Activated T-cell treated with anti-CD3 and anti-CD28 coated beads, Interleukin-2, amount 50 U/mL, for 48 hours (primary cell): ENCODE data around the gene RNU4-1.
"Not testable (repeated sequence)": the region's sequence is repeated elsewhere in the genome, so short reads cannot be mapped to it uniquely, and the experiment has no call there.

Source experiments
- DNase-seq, 2 experiments: peaks; one replicate each; pipeline ENCODE4 v3.0.0-alpha.2; 2020

The RNU4-1 gene

GRCh38 chr12:120292661-120293531 is at the start of gene RNU4-1:
RNU4-1 (minus strand) TSS chr12:120293237.
- DNase-seq = peak; percentile 84

GRCh38 chr12:120342175-120343038 is 49.4 kb upstream of the RNU4-1 start:
- no peak for DNase-seq

- no peak for DNase-seq
Observed at GRCh38 chr12:120339256-120339655, 46.2 kb upstream of the RNU4-1 start.

- no peak for DNase-seq
Observed at GRCh38 chr12:120337730-120338129, 44.7 kb upstream of the RNU4-1 start.

- DNase-seq = not testable (repeated sequence)
Observed at GRCh38 chr12:120336392-120336791, 43.4 kb upstream of the RNU4-1 start.

GRCh38 chr12:120335447-120335846 is 42.4 kb upstream of the RNU4-1 start:
- DNase-seq = peak; percentile 61 to 66

- no peak for DNase-seq
Observed at GRCh38 chr12:120332523-120332922, 39.5 kb upstream of the RNU4-1 start.

GRCh38 chr12:120332041-120332440 is 39.0 kb upstream of the RNU4-1 start:
- DNase-seq = no peak

GRCh38 chr12:120331390-120331789 is 38.4 kb upstream of the RNU4-1 start:
- no peak for DNase-seq

GRCh38 chr12:120328228-120328627 is 35.2 kb upstream of the RNU4-1 start:
- no peak for DNase-seq

- no peak for DNase-seq
Observed at GRCh38 chr12:120327593-120327992, 34.6 kb upstream of the RNU4-1 start, which contains the start of gene PLA2G1B. PLA2G1B (minus strand) TSS chr12:120327779; CDS start chr12:120327753, 26 bp downstream.

GRCh38 chr12:120324841-120325417 is 31.9 kb upstream of the RNU4-1 start:
- no peak for DNase-seq

GRCh38 chr12:120323772-120324171 is 30.7 kb upstream of the RNU4-1 start:
- DNase-seq = no peak

GRCh38 chr12:120321382-120322202 is 28.6 kb upstream of the RNU4-1 start:
- DNase-seq = no peak

- DNase-seq = peak; percentile 100
Observed at GRCh38 chr12:120317224-120318105, 24.4 kb upstream of the RNU4-1 start.

GRCh38 chr12:120316798-120317223 is 23.8 kb upstream of the RNU4-1 start:
- DNase-seq = peak in 1 of 2 experiments; percentile 21

- no peak for DNase-seq
Observed at GRCh38 chr12:120314220-120314619, 21.2 kb upstream of the RNU4-1 start.

GRCh38 chr12:120301962-120302815 is 9.2 kb upstream of the RNU4-1 start, which contains the start of gene SIRT4:
SIRT4 (plus strand) TSS chr12:120302321; CDS start chr12:120303562, 1,241 bp downstream.
- DNase-seq = peak; percentile 89 to 90

GRCh38 chr12:120292411-120292660 is 701 bp downstream of the RNU4-1 start:
- DNase-seq = no peak

GRCh38 chr12:120290609-120291305 is 2.3 kb downstream of the RNU4-1 start:
- peak; percentile 53 to 55 for DNase-seq
